ENCODE data around the gene CCDC185. TPM values are rescaled to one million over a fixed set of nuclear protein-coding genes. Genes with fewer than 3 reads are reported as not detected.

The CCDC185 gene
- total RNA-seq, 6 experiments from 2014 or later = not detected

- Mint-ChIP-seq H3K27me3 (ENCODE audit: insufficient read depth) (peaks cover 48% of the 10 kb centered on the region), H3K27ac (no peak overlapping the region), H3K4me3 (no peak overlapping the region), H3K9me3 (no peaks in the 10 kb centered on the region), H3K4me1 (ENCODE audit: low read depth) (no peaks in the 10 kb centered on the region), H3K36me3 (ENCODE audit: low read depth) (no peaks in the 10 kb centered on the region)
- DNase-seq = no peak
- TF ChIP-seq CTCF (IDR thresholded peaks at IDR 0.05) = no peak
These were observed 37.5 kb upstream of the CCDC185 start for GRCh38 chr1:223355699-223356098.

- Mint-ChIP-seq H3K27me3 (ENCODE audit: insufficient read depth) (peaks cover 55% of the 10 kb centered on the region), H3K4me3 (no peak overlapping the region), H3K4me1 (ENCODE audit: low read depth) (peaks cover 7% of the 10 kb centered on the region), H3K9me3 (no peaks in the 10 kb centered on the region), H3K36me3 (ENCODE audit: low read depth) (no peaks in the 10 kb centered on the region), H3K27ac (no peak overlapping the region)
- DNase-seq = no peak
- TF ChIP-seq CTCF (IDR thresholded peaks at IDR 0.05) = no peak
These were observed 34.4 kb upstream of the CCDC185 start for GRCh38 chr1:223358826-223359225.

GRCh38 chr1:223363057-223363855, 30.0 kb upstream of the CCDC185 start:
- H3K4me1 Mint-ChIP-seq (ENCODE audit: low read depth) = peaks cover 7% of the 10 kb centered on the region
- no peak for TF ChIP-seq CTCF (IDR thresholded peaks at IDR 0.05)
- no peaks in the 10 kb centered on the region; the same call in 1 of the 2 replicates for H3K9me3 Mint-ChIP-seq
- H3K36me3 Mint-ChIP-seq (ENCODE audit: low read depth) = no peaks in the 10 kb centered on the region
- no peak for DNase-seq
- H3K27me3 Mint-ChIP-seq (ENCODE audit: insufficient read depth) = peaks cover 46% of the 10 kb centered on the region
- peak overlapping the region; percentile 68 for H3K4me3 Mint-ChIP-seq
- no peak overlapping the region for H3K27ac Mint-ChIP-seq

GRCh38 chr1:223363856-223364684, 29.1 kb upstream of the CCDC185 start, which contains the start of gene SUSD4:
Gene SUSD4, minus strand, starts transcription at chr1:223364176. Its CDS starts 751 bp downstream, at chr1:223363425.
- peaks cover 40% of the 10 kb centered on the region for H3K27me3 Mint-ChIP-seq (ENCODE audit: insufficient read depth)
- no peak within 1 kb of the TSS for H3K27ac Mint-ChIP-seq
- H3K4me1 Mint-ChIP-seq (ENCODE audit: low read depth) = peaks cover 7% of the 10 kb centered on the region
- no peak for DNase-seq
- no peaks in the 10 kb centered on the region; the same call in 1 of the 2 replicates for H3K9me3 Mint-ChIP-seq
- peak within 1 kb of the TSS; percentile 68 for H3K4me3 Mint-ChIP-seq
- TF ChIP-seq CTCF (IDR thresholded peaks at IDR 0.05) = no peak
- no peaks in the 10 kb centered on the region for H3K36me3 Mint-ChIP-seq (ENCODE audit: low read depth)

- no peak overlapping the region for H3K4me3 Mint-ChIP-seq
- no peak for DNase-seq
- H3K27ac Mint-ChIP-seq = no peak overlapping the region
- H3K36me3 Mint-ChIP-seq (ENCODE audit: low read depth) = no peaks in the 10 kb centered on the region
- peaks cover 36% of the 10 kb centered on the region for H3K27me3 Mint-ChIP-seq (ENCODE audit: insufficient read depth)
- H3K9me3 Mint-ChIP-seq = no peaks in the 10 kb centered on the region; the same call in 1 of the 2 replicates
- TF ChIP-seq CTCF (IDR thresholded peaks at IDR 0.05) = no peak
- peaks cover 7% of the 10 kb centered on the region for H3K4me1 Mint-ChIP-seq (ENCODE audit: low read depth)
These were observed 28.4 kb upstream of the CCDC185 start for GRCh38 chr1:223364685-223365382.
